GM23338 (cell line): ENCODE results near the gene ABHD14A. TPM values are rescaled to one million over a fixed set of nuclear protein-coding genes. Genes with fewer than 3 reads are reported as not detected.

Source experiments
- ATAC-seq: fragments of 200-7000 bp; cut with Tn5 transposase; 3 replicates; pipeline ENCODE4 v1.9.1; 2020
- DNase-seq: peaks from one replicate; pipeline ENCODE4 v3.0.0-alpha.2; 2015; ENCODE audit warnings: low spot score
- H2AFZ ChIP-seq: fragments of 200-600 bp; sonication (generic); 2 replicates; pipeline ENCODE4 v1.8.0; 2016; ENCODE audit warnings: antibody characterized with exemption, mild to moderate bottlenecking, moderate library complexity
- H3F3A ChIP-seq: fragments of 200-600 bp; sonication (generic); replicated peaks from 2 replicates; pipeline ENCODE4 v1.8.0; 2017; ENCODE audit warnings: antibody characterized with exemption, mixed run types, low read depth
- H3K27ac ChIP-seq: fragments of 200-600 bp; sonication (generic); 2 replicates; pipeline ENCODE4 v1.6.1; 2016; ENCODE audit warnings: low read depth
- H3K27me3 ChIP-seq: fragments of 200-600 bp; sonication (generic); 2 replicates; pipeline ENCODE4 v1.8.0; 2016; ENCODE audit warnings: mild to moderate bottlenecking, mixed run types, moderate library complexity; ENCODE audit not compliant: insufficient read depth
- H3K36me3 ChIP-seq: fragments of 200-600 bp; sonication (generic); 2 replicates; pipeline ENCODE4 v1.8.0; 2016; ENCODE audit warnings: mild to moderate bottlenecking; ENCODE audit not compliant: insufficient read depth
- H3K4me1 ChIP-seq: fragments of 200-600 bp; sonication (generic); 2 replicates; pipeline ENCODE4 v1.8.0; 2016; ENCODE audit warnings: mild to moderate bottlenecking, moderate library complexity; ENCODE audit not compliant: insufficient read depth
- H3K4me2 ChIP-seq: fragments of 200-600 bp; sonication (generic); 2 replicates; pipeline ENCODE4 v1.7.1; 2017; ENCODE audit warnings: mixed run types
- H3K4me3 ChIP-seq: fragments of 200-600 bp; sonication (generic); 2 replicates; pipeline ENCODE4 v1.6.1; 2016; ENCODE audit warnings: mixed run types
- H3K79me2 ChIP-seq: fragments of 200-600 bp; sonication (generic); replicated peaks from 2 replicates; pipeline ENCODE4 v1.8.0; 2017; ENCODE audit warnings: mild to moderate bottlenecking; ENCODE audit not compliant: insufficient read depth
- H3K9me2 ChIP-seq: fragments of 200-600 bp; sonication (generic); 2 replicates; pipeline ENCODE4 v1.8.0; 2017; ENCODE audit not compliant: insufficient read depth
- H4K20me1 ChIP-seq: fragments of 200-600 bp; sonication (generic); replicated peaks from 2 replicates; pipeline ENCODE4 v1.8.0; 2017; ENCODE audit warnings: mild to moderate bottlenecking; ENCODE audit not compliant: insufficient read depth
- H3K27ac Mint-ChIP-seq: 2 replicates; pipeline ENCODE4 v1.8.0; 2020; ENCODE audit warnings: inconsistent platforms, mild to moderate bottlenecking, moderate library complexity, mixed read lengths
- H3K27me3 Mint-ChIP-seq: 3 replicates; pipeline ENCODE4 v1.8.0; 2022; ENCODE audit warnings: low read depth, mild to moderate bottlenecking, moderate library complexity, mixed read lengths, inconsistent platforms; ENCODE audit not compliant: insufficient read depth, poor library complexity
- H3K36me3 Mint-ChIP-seq: 3 replicates; pipeline ENCODE4 v1.8.0; 2021; ENCODE audit warnings: low read depth, mild to moderate bottlenecking, inconsistent platforms, moderate library complexity, mixed read lengths
- H3K4me1 Mint-ChIP-seq: 3 replicates; pipeline ENCODE4 v1.8.0; 2020; ENCODE audit warnings: mild to moderate bottlenecking, inconsistent platforms, mixed read lengths
- H3K4me3 Mint-ChIP-seq: 3 replicates; pipeline ENCODE4 v1.8.0; 2021; ENCODE audit warnings: moderate library complexity, mild to moderate bottlenecking, inconsistent platforms, mixed read lengths
- H3K9me3 Mint-ChIP-seq: 3 replicates; pipeline ENCODE4 v1.8.0; 2020; ENCODE audit warnings: moderate library complexity, mild to moderate bottlenecking, inconsistent platforms, mixed read lengths
- CREB1 ChIP-seq: fragments of 250-450 bp; sonication (Bioruptor Pico); IDR thresholded peaks from 2 replicates; pipeline ENCODE4 v1.5.0; 2020; ENCODE audit warnings: low read depth, mild to moderate bottlenecking, moderate library complexity
- EZH2 ChIP-seq: fragments of 200-600 bp; sonication (generic); IDR thresholded peaks from one replicate; pipeline ENCODE4 v1.8.0; 2017; ENCODE audit warnings: antibody characterized with exemption, mild to moderate bottlenecking, low read depth; ENCODE audit not compliant: unreplicated experiment
- EZH2phosphoT487 ChIP-seq: fragments of 200-600 bp; sonication (generic); IDR thresholded peaks from one replicate; pipeline ENCODE4 v1.8.1; 2018; ENCODE audit warnings: antibody characterized with exemption; ENCODE audit not compliant: unreplicated experiment
- JUNB ChIP-seq: IDR thresholded peaks from one replicate; pipeline ENCODE4 v1.6.1; 2016; ENCODE audit warnings: antibody characterized with exemption; ENCODE audit not compliant: unreplicated experiment
- NANOG ChIP-seq: IDR thresholded peaks from 2 replicates; pipeline ENCODE4 v1.6.1; 2016; ENCODE audit warnings: antibody characterized with exemption, borderline replicate concordance
- POLR2AphosphoS5 ChIP-seq: IDR thresholded peaks from 2 replicates; pipeline ENCODE4 v1.6.1; 2016; ENCODE audit warnings: antibody characterized with exemption, low read depth
- STAT1 ChIP-seq: IDR thresholded peaks from one replicate; pipeline ENCODE4 v1.6.1; 2016; ENCODE audit warnings: antibody characterized with exemption; ENCODE audit not compliant: unreplicated experiment
- ZNF114 ChIP-seq: fragments of 250-450 bp; sonication (Bioruptor Pico); IDR thresholded peaks from 2 replicates; pipeline ENCODE4 v1.5.0; 2020; ENCODE audit warnings: mild to moderate bottlenecking, moderate library complexity
- ZNF331 ChIP-seq: fragments of 250-450 bp; sonication (Bioruptor Pico); IDR thresholded peaks from 2 replicates; pipeline ENCODE4 v1.5.0; 2020; ENCODE audit warnings: low read depth, mild to moderate bottlenecking, moderate library complexity
- polyA plus RNA-seq: library from polyadenylated mRNA; unstranded; fragments of >200 nt; fragmentation: Nextera tagmentation; extraction: Ambion mirVana; gene quantifications from 2 replicates; pipeline ENCODE4 v1.2.1, GENCODE V29; 2016
- total RNA-seq: library from RNA; depleted of rRNA; stranded (reverse); fragments of >200 nt; shearing (Covaris generic); gene quantifications from 2 replicates; pipeline ENCODE4 v1.2.3, GENCODE V29; 2014
- TF ChIP-seq, protein P1 (sequence below), 2 experiments: fragments of 200-600 bp in 1 of 2; sonication (generic) in 1 of 2; conservative IDR thresholded peaks; 2 replicates each; pipeline versions ENCODE4 v1.5.1 to v1.6.1; 2016 to 2017; ENCODE audit warnings: antibody characterized with exemption in 2 of 2, low read depth in 2 of 2, mild to moderate bottlenecking in 2 of 2, moderate library complexity in 1 of 2
- TF ChIP-seq, protein P2 (sequence below): IDR thresholded peaks from 2 replicates; pipeline ENCODE4 v1.6.1; 2016; ENCODE audit warnings: antibody characterized with exemption
- TF ChIP-seq, protein P3 (sequence below): fragments of 250-450 bp; sonication (Bioruptor Pico); IDR thresholded peaks from 2 replicates; pipeline ENCODE4 v1.5.0; 2020; ENCODE audit warnings: mild to moderate bottlenecking, moderate library complexity
- TF ChIP-seq, protein P4 (sequence below): IDR thresholded peaks from one replicate; pipeline ENCODE4 v1.6.1; 2018; ENCODE audit warnings: antibody characterized with exemption; ENCODE audit not compliant: unreplicated experiment

Gene ABHD14A
- total and polyA plus RNA-seq, 2 experiments from 2014 or later: 7.8 to 12.7 TPM

DNA sequence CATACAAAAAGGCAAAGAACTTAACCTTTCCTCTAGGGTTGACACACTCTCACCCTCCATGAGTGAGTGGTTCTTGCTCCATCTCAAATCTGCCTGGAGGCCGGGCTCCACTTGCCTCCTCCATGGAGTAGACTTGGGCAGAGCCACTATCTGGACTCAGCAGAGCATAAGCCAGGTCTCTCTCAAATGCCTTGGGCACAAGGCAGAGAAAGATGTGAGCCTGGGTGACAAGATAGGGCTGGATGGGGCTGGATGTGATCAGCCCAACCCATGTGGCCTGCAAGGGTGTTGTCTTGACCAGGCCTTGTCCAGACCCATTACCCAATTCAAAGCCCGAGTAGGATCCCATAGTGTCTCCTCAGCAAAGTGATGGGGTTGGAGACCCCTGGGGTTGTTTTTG is 25.0 kb downstream of the ABHD14A start:
- no peak overlapping the region for H3K27ac ChIP-seq
- H2AFZ ChIP-seq: no peak overlapping the region
- H3K4me3 ChIP-seq: no peak overlapping the region
- no peak for ATAC-seq
- peaks cover 10% of the 10 kb centered on the region for H3K36me3 Mint-ChIP-seq
- peaks cover 4% of the 10 kb centered on the region for H3K36me3 ChIP-seq
- 0 out of 2 replicates have a peak, but pooled peaks cover under 1% of the 10 kb centered on the region for H4K20me1 ChIP-seq
- H3K79me2 ChIP-seq: peaks cover 8% of the 10 kb centered on the region
- H3K9me2 ChIP-seq: no peaks in the 10 kb centered on the region
- peaks cover 22% of the 10 kb centered on the region for H3K4me1 ChIP-seq
- TF ChIP-seq CREB1: no peak
- TF ChIP-seq, protein P1, sequence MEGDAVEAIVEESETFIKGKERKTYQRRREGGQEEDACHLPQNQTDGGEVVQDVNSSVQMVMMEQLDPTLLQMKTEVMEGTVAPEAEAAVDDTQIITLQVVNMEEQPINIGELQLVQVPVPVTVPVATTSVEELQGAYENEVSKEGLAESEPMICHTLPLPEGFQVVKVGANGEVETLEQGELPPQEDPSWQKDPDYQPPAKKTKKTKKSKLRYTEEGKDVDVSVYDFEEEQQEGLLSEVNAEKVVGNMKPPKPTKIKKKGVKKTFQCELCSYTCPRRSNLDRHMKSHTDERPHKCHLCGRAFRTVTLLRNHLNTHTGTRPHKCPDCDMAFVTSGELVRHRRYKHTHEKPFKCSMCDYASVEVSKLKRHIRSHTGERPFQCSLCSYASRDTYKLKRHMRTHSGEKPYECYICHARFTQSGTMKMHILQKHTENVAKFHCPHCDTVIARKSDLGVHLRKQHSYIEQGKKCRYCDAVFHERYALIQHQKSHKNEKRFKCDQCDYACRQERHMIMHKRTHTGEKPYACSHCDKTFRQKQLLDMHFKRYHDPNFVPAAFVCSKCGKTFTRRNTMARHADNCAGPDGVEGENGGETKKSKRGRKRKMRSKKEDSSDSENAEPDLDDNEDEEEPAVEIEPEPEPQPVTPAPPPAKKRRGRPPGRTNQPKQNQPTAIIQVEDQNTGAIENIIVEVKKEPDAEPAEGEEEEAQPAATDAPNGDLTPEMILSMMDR (conservative IDR thresholded peaks at IDR 0.05; ENCODE audit: low read depth in 2 of 2): no peak
- TF ChIP-seq, protein P2, sequence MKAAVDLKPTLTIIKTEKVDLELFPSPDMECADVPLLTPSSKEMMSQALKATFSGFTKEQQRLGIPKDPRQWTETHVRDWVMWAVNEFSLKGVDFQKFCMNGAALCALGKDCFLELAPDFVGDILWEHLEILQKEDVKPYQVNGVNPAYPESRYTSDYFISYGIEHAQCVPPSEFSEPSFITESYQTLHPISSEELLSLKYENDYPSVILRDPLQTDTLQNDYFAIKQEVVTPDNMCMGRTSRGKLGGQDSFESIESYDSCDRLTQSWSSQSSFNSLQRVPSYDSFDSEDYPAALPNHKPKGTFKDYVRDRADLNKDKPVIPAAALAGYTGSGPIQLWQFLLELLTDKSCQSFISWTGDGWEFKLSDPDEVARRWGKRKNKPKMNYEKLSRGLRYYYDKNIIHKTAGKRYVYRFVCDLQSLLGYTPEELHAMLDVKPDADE: no peak
- no peak for TF ChIP-seq EZH2
- TF ChIP-seq NANOG: no peak
- no peak for TF ChIP-seq EZH2phosphoT487
- TF ChIP-seq ZNF114 (CRISPR knock-in tag): no peak
- no peak for TF ChIP-seq ZNF331 (CRISPR knock-in tag)
- TF ChIP-seq POLR2AphosphoS5: no peak
- TF ChIP-seq, protein P3, sequence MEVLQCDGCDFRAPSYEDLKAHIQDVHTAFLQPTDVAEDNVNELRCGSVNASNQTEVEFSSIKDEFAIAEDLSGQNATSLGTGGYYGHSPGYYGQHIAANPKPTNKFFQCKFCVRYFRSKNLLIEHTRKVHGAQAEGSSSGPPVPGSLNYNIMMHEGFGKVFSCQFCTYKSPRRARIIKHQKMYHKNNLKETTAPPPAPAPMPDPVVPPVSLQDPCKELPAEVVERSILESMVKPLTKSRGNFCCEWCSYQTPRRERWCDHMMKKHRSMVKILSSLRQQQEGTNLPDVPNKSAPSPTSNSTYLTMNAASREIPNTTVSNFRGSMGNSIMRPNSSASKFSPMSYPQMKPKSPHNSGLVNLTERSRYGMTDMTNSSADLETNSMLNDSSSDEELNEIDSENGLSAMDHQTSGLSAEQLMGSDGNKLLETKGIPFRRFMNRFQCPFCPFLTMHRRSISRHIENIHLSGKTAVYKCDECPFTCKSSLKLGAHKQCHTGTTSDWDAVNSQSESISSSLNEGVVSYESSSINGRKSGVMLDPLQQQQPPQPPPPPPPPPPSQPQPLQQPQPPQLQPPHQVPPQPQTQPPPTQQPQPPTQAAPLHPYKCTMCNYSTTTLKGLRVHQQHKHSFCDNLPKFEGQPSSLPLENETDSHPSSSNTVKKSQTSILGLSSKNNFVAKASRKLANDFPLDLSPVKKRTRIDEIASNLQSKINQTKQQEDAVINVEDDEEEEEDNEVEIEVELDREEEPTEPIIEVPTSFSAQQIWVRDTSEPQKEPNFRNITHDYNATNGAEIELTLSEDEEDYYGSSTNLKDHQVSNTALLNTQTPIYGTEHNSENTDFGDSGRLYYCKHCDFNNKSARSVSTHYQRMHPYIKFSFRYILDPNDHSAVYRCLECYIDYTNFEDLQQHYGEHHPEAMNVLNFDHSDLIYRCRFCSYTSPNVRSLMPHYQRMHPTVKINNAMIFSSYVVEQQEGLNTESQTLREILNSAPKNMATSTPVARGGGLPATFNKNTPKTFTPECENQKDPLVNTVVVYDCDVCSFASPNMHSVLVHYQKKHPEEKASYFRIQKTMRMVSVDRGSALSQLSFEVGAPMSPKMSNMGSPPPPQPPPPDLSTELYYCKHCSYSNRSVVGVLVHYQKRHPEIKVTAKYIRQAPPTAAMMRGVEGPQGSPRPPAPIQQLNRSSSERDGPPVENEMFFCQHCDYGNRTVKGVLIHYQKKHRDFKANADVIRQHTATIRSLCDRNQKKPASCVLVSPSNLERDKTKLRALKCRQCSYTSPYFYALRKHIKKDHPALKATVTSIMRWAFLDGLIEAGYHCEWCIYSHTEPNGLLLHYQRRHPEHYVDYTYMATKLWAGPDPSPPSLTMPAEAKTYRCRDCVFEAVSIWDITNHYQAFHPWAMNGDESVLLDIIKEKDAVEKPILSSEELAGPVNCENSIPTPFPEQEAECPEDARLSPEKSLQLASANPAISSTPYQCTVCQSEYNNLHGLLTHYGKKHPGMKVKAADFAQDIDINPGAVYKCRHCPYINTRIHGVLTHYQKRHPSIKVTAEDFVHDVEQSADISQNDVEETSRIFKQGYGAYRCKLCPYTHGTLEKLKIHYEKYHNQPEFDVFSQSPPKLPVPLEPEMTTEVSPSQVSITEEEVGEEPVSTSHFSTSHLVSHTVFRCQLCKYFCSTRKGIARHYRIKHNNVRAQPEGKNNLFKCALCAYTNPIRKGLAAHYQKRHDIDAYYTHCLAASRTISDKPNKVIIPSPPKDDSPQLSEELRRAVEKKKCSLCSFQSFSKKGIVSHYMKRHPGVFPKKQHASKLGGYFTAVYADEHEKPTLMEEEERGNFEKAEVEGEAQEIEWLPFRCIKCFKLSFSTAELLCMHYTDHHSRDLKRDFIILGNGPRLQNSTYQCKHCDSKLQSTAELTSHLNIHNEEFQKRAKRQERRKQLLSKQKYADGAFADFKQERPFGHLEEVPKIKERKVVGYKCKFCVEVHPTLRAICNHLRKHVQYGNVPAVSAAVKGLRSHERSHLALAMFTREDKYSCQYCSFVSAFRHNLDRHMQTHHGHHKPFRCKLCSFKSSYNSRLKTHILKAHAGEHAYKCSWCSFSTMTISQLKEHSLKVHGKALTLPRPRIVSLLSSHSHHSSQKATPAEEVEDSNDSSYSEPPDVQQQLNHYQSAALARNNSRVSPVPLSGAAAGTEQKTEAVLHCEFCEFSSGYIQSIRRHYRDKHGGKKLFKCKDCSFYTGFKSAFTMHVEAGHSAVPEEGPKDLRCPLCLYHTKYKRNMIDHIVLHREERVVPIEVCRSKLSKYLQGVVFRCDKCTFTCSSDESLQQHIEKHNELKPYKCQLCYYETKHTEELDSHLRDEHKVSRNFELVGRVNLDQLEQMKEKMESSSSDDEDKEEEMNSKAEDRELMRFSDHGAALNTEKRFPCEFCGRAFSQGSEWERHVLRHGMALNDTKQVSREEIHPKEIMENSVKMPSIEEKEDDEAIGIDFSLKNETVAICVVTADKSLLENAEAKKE (CRISPR knock-in tag): no peak
- TF ChIP-seq STAT1: no peak
- TF ChIP-seq, protein P4, sequence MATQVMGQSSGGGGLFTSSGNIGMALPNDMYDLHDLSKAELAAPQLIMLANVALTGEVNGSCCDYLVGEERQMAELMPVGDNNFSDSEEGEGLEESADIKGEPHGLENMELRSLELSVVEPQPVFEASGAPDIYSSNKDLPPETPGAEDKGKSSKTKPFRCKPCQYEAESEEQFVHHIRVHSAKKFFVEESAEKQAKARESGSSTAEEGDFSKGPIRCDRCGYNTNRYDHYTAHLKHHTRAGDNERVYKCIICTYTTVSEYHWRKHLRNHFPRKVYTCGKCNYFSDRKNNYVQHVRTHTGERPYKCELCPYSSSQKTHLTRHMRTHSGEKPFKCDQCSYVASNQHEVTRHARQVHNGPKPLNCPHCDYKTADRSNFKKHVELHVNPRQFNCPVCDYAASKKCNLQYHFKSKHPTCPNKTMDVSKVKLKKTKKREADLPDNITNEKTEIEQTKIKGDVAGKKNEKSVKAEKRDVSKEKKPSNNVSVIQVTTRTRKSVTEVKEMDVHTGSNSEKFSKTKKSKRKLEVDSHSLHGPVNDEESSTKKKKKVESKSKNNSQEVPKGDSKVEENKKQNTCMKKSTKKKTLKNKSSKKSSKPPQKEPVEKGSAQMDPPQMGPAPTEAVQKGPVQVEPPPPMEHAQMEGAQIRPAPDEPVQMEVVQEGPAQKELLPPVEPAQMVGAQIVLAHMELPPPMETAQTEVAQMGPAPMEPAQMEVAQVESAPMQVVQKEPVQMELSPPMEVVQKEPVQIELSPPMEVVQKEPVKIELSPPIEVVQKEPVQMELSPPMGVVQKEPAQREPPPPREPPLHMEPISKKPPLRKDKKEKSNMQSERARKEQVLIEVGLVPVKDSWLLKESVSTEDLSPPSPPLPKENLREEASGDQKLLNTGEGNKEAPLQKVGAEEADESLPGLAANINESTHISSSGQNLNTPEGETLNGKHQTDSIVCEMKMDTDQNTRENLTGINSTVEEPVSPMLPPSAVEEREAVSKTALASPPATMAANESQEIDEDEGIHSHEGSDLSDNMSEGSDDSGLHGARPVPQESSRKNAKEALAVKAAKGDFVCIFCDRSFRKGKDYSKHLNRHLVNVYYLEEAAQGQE: no peak
- no peak for TF ChIP-seq JUNB
- H3K4me3 Mint-ChIP-seq: no peak overlapping the region
- H3K27me3 ChIP-seq: no peaks in the 10 kb centered on the region
- peaks cover 11% of the 10 kb centered on the region for H3F3A ChIP-seq
- peaks cover 4% of the 10 kb centered on the region; the same call in 1 of the 3 replicates for H3K9me3 Mint-ChIP-seq
- DNase-seq: no peak
- peaks cover 30% of the 10 kb centered on the region for H3K27me3 Mint-ChIP-seq
- H3K4me2 ChIP-seq: no peak overlapping the region
- peaks cover 43% of the 10 kb centered on the region for H3K4me1 Mint-ChIP-seq
- no peak overlapping the region for H3K27ac Mint-ChIP-seq
